Endometrial microvascular endothelial cells (primary cell): Measurements from ENCODE around the gene MEIOSIN. TPM values are rescaled to one million over a fixed set of nuclear protein-coding genes. Genes with fewer than 3 reads are reported as not detected.

Experiments used
- in situ Hi-C: cut with HindIII; loops from 2 replicates; pipeline ENCODE4 v1.10.0; 2017; ENCODE audit warnings: low sequenced_read_pairs, low pct_unique_long_range_greater_than_20kb; ENCODE audit errors: inconsistent ontology term
- total RNA-seq: library from RNA; depleted of rRNA; stranded (reverse); fragments of >200 nt; gene quantifications from one replicate; pipeline ENCODE4 v1.2.3, GENCODE V29; 2015; ENCODE audit errors: inconsistent ontology term

MEIOSIN gene
- total RNA-seq, 1 donor from 2014 or later = not detected

DNA sequence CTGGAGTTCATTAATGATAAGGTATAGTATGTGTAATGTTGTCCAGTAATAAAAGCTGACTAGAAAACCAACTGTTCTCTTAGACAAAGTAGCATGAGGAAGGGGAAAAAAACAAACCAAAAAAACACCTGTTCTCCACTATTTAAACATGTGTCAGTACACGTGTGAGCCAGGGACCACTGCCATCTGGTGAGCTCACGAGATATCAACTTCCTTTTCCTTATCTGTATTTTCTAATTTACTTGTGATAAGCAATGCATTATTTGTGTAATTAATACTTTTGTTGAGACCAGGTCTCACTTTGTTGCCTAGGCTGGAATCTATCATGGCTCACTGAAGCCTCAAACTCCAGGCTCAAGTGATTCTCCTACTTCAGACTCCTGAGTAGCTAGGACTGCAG is 40.1 kb downstream of the MEIOSIN start:
- in situ Hi-C loops = no loop called here

DNA sequence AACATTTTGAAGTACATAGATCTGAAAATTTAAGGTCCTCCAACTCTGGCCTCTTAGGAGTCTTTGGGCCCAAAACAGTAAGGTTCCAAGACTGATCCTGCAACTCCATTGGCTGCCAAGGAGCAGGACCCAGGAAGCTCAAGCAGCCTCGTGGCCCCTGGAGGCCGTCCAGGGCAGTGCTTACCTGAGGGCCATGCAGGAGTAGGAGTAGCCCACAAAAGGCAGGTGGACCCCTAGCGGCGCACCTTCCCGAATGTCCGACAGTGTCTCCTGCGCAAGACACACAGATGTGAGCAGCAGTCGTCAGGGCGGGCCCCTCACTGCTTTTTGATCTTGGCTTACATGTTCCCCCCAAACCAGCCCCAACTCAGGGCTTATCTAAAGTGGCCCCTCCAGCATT is 41.5 kb downstream of the MEIOSIN start:
- in situ Hi-C loops = no loop called here

DNA sequence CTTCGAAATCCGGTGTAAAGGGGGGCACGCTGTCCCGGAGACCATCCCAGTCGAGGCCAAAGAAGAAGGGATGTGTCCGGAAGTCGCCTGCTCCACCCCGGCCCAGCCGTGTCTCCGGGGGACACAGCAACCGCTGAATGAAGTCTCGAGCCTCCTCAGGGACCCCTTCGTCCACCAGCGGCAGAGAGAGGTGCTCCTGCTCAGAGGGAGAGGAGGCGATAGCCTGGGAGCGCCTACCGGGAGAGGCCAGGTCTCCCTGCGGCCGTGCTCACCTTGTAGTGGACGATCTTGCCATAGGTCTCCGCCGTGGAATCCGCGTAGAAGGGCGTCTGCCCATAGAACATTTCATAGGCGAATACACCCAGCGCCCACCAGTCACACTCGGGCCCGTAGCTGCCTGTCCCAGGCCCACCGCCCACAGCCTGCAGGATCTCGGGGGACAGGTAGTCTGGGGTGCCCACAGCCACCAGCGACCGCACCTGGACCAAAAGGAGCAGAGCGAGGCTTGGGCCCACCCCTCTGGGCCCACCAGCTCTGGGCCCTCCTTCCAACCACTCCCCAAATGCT is 44.2 kb downstream of the MEIOSIN start:
- in situ Hi-C loops = no loop called here

DNA sequence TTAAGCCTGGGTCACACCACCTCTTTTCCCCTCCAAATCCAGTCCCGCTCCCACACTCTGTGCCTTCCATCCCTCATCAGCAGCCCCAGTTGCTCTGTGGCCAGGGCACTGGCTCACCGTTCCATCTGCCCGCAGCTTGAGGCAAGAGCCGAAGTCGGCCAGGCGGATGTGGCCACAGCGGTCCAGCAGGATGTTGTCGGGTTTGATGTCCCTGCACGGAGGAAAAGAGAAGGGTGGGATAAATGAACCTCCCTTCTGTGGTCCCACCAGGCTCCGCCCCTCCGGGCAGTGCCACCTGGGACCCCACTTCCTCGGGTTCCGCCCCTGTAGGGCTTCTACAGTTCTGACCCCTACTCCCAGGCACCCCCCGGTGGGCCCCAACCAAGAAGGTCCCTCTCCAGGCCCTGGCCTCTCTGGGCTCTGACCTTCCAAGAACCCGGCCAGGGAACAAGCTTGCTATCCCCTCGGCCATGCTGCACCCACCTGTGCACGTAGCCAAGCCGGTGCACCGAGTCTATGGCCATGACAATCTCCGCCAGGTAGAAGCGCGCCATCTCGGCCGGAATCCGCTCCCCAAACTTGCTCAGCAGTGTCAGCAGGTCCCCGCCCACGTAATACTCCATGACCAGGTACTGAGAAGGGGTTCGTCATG is 44.9 kb downstream of the MEIOSIN start:
- in situ Hi-C loops = no loop called here

DNA sequence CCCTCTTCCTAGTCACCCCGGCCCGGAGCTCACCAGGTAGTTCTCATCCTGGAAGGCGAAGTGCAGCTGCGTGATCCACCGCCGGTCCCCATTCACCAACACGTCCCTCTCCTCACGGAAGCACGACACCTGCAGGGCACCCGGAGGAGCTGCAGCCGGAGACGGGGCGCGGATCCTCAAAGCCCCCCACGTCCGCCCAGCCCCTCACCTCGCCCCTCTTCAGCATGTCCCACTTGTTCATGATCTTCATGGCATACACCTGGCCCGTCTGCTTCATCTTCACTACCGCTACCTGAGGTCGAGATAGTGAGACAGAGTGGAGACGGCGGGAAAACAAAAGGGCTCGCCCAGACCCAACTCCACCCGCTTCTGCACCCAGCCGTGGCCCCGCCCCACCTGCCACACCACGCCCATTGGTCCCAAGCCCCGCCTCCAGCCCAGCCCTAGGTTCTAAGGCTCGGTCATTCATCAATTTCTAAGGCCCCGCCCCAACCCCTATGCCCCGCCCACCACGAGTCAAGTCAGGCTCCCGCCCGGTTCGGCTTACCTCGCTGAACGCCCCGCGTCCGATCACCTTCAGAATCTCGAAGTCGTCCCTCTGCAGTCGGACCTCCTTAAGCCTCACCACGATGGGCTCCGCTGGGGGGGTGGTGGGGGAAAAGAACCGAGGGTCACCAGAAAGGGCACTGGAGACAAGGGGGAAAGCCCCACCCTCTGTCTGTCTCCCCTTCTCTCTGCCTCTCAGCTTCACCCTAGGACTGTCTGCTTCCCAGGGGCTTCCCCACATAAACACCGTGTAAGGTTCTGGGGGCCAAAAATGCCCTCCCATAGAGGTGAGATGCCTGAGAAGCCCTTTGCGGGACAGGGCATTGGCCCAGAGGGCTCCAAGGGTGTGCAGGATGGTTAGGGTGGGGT is 46.2 kb downstream of the MEIOSIN start:
- in situ Hi-C loops = no loop called here

DNA sequence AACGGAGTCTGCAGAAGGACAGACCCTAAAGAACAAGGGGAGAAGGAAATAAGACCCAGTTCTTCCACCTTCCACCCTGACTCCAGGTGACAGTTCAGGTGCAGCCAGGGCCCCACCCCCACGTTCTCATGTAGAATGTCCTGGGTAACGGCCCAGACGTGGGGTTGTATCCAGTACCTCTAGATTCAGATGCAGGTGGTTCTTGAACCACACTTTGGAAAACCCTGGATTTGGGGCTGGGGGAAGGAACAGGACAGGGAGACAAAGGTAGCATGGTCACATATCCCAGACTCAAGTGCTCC is 46.9 kb downstream of the MEIOSIN start:
- in situ Hi-C loops = no loop called here

DNA sequence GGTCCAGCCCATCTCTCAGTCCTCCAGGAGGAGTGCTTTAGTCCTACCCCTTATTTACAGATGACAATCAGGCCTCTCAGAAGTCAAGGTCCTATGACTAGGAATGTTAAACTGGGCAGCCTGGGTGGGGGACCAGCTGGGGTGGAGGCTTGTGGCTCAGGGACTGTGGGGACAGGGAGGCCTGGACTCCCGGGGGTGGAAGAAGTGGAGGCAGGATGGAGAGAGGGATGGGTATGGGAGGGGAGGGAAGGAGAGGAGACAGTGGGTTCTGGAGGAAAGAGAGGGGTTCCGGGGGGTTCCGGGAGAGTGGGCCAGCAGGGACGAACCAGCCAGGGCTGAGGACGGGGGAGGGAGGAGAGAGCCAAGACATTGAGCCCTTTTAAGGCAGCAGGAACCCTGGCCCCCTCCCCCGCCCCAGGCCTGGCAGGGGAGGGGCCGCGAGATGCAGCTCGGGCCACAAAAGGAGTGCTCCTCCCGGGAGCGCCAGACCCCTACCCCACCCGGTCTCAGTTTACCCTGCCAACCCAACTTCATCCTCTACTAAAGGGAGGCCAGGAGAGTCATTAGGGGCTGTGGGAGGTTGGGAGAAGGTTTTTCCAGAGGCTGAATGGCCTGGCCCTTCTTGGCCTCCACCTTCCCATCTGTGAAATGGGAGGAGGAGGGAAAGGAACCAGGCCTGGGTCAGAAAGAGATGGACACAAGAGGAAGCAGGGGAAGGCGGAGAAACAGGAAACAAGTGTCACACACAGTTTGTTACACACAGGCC is 47.4 kb downstream of the MEIOSIN start:
- in situ Hi-C loops = no loop called here

DNA sequence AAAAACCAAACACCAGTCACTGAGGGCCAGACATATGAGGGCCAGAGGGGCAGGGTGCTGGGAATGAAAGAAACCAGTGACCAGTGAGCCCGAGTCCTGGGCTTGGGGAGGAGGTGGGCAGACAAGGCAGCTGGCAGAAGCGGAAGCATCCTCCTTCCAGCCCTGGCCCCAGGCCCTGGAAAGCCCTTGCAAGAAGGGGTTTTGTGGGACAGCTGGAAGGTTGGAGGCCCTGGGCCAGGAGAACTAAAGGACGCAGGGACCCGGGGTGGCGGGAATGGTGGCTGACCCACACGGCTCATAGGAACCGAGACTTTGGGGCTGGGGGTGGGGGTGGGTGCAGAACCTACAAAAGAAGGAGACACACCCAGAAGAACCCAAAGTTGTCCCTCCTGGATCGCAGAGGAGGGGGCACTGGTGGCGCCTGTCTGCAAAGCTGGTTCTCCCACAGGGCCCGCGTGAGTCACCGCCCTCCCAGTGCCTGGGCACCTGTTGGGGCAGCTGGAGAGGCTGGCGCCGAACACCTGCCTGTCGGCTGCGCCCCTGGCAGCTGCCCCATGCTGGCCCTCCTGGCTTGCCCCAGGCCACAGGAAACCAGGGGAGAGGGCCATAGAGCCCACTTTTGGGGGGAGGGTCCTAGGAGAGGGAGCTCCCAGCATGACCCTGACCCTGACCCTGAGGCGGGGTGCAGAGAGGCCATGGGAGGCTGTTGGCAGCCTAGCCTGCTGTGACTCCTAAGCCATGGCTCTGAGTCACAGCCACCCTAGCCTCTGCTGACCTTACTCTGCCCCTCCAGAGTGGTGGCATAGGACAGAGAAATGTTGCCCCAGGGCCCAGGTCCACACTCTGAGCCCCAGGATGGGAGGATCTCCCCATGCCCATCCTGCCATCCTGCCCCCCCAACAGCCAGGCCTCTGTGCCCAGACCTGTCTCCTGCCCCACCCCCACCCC is 48.2 kb downstream of the MEIOSIN start:
- in situ Hi-C loops = no loop called here

DNA sequence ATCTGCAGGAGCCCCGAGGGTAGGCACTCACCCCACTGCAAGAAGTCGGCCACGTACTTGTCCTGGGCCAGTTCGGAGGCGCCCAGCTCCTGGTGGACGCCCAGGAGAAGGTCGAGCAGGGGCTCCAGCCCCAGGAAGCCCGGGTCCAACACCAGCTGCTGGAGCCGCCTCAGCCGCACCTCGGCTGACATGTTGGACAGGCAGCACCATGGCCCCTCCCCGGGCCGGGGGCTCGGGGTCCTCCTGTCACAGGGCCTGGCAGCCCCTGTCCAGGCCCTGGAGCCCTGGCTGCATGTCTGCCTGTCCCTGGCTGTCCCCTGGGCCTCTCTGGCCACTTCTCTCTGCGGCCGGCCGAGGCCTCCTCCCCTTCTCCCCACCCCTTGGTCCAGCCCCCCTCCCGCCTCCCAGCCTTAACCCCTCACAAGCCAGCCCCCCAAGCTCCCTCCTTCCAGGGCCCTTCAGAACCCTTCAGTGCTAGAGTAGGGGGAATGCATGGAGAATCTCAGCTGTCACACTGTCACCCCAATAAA is 49.0 kb downstream of the MEIOSIN start, which contains the start of gene DMPK:
Gene DMPK (minus strand): TSS at position 329 of the 530 bp plus-strand sequence. CDS start 138 bp downstream, at position 191.
- in situ Hi-C loops = no loop called here

DNA sequence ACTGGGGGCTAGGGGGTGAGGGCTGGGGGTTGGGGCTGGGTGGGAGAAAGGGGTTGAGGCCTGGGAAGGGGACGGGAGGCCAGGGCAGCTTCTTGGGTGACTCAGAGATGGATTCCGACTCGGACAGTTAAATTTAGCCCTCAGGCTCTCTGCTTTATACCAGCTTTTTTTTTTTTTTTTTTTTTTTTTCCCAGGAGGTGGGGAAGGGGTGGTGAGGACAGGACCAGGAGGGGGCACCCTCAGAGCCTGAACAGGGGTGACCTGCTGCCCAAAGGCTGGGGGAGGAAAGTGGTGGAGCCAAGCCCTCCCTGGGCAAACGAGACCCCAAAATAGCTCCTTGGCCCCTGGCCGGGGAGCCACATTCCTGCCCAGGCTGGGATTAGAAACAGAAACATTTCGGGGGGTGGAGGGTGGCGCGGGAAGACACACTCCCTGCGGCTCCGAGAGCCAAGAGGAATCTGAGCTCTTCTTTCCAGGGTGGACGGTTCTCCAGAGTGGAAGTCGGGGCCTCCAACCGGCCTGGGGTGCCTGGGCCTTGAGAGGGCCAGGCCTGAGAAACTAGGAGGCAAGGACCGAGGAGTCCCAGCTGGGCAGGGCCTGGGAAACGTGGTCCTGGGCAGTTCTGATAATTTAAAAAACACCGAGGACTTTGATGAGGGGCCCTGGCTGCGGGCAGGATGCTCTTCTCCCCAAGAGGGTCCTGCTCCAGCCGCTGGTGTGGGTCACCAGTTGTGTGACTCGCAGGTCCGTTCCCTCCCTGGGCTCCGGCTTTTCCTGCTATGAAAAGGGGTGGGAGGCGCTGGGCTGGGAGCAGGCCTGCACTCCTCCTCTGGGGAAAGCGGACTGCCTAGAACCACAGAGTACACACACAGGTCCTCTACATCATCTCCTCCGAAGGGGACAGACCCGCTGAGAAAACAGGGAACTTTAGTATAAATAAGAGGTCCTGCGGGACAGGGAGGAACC is 49.9 kb downstream of the MEIOSIN start:
- in situ Hi-C loops = no loop called here

DNA sequence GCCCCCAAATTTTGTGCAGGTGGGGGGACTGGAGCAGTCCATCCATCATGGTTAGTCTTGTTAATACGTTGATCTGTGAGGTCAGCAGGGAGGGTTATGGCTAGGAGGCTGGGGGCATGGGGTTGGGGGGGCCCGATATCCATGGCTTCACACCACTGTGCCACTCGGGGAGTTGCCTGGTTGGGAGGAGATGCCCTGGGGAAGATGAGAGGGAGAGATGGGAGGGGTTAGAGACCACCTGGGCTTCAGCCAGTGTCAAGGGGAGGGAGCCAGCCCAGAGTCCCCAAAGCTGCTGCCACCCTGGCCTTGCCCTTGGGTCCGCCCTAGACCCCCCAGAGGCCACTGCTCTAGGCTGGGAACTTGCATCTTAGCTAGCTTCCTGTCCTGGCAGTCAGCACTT is 50.9 kb downstream of the MEIOSIN start:
- in situ Hi-C loops = no loop called here

DNA sequence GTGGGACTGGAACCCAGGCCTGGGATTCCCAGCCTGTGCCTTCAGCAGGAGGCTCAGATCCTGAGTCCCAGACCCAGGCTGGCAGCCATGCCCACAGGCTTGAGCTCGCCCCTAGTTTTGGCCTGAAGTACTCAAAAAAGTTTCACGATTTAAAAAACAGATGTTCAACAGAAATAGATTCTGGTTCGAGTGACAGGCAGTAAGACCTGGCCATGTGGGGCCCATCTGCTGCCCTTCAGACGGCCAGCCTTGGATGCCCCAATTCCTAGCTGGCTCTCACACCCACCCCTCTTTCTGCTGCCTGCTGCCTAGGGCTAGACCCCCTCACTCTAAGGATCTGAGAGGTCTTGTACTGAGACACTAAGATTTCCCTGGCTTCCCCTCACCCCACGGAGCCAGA is 51.9 kb downstream of the MEIOSIN start:
- in situ Hi-C loops = no loop called here

DNA sequence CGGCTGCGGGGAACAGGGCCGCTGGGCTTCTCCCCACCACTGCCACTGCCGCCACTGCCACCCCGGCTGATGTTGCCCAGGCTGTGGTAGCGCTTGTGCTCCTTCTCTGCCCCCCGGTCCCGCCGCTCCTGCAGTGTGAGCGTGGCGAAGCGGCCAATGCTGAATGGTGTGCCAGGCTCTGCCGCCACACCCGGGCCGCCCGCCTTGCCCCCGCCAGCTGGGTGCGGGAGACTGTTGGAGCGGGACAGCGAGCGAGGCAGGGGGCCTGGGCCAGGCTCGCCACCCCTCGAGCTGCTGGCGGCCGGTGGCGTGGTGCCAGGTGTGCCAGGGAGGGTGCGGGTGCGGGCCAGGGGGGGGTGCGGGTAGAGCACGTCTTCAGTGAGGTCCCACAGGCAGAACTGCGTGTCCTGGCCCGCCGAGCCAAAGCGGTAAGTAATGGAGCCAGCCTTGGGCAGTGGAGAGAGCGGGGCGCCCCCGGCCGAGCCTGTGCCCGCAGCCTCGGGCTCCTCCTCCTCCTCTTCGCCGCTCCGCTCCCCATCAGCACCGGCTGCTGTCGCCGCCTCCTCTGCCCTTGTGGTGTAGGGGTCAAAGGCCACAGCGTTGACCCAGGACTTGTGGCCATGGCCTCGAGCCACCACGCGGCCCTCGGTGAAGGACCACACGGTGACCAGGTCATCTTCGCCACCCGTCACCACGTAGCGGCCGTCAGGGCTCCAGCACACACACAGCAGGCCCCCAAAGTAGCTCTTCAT is 52.7 kb downstream of the MEIOSIN start:
- in situ Hi-C loops = no loop called here

DNA sequence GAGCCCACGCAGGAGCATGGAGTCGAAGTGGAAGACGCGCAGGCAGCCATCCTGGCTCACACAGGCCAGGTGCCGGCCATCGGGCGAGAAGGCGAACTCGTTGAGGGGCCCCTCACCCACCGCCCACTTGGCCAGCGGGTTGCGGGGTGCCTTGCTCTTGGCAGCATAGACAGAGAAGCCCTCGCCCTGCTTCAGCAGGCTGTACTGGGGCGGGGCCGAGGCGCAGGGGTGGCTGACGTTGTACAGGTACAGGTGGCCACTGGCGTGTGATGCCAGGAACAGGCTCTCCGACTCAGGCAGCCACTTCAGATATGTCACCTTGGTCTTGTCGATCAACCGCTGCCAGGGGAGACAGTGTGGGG is 53.3 kb downstream of the MEIOSIN start:
- in situ Hi-C loops = no loop called here

DNA sequence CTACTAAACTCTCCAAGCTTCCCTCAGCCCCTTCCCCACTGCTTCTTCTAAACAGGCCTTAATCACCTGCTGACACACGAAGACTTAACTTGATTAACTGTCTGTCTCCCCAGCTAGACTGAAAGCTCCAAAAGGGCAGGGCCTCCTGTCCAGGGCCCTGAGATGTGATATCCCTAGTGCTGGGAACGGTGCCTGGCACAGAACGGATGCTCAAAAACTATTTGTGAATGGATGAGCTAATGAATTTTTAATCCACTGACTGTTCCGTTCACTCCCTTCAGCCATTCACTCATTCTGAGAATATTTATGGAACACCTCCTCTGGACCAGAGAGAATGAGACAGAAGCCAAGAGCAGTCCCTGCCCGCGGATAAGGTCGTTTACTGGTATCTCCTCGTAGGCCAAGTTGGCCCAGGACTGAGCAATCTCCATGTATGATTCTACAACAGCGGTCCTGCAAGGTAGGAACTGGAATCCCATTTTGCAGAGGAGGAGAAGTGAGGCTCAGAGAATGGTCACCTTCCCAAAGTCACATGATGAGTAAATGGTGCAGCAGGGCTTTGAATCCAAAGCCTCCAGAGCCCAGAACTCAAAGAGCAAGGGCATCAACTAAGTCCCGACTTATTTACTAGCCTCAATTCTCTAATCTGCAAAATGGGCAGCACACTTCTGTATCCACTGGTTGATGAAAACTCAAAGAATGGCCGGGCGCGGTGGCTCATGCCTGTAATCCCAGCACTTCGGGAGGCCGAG is 56.0 kb downstream of the MEIOSIN start:
- in situ Hi-C loops = no loop called here

DNA sequence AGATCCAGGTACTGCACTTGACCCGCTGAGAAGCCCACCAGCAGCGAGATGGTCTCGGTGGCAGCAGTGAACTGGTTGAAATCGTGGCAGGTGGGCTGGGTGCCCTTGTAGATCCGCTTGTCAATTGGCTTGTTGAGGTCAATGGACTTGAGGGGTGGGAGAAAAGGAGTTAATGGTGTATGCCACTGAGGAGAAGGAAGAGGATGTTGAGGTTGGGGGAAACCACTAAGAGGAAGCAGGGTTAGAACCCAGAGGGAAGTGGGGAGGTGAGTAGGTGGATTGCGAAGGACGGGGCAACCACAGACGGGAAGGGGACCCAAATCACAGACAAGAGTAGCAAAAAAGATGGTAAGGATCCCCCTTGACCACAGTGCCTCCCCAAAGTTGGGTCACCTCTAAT is 57.7 kb downstream of the MEIOSIN start:
- in situ Hi-C loops = no loop called here
